NB4 (cell line): Measurements from ENCODE around the gene LONP2.

Experiments used
- CTCF ChIP-seq: IDR thresholded peaks from one replicate; pipeline ENCODE4 v1.5.1; 2012; ENCODE audit warnings: low read depth, low read length
- MAX ChIP-seq: IDR thresholded peaks from 2 replicates; pipeline ENCODE4 v1.6.1; 2011; ENCODE audit warnings: low read depth, low read length
- MYC ChIP-seq: IDR thresholded peaks from 2 replicates; pipeline ENCODE4 v1.6.1; 2011; ENCODE audit warnings: low read depth, low read length
- POLR2A ChIP-seq: IDR thresholded peaks from 2 replicates; pipeline ENCODE4 v1.6.1; 2011; ENCODE audit warnings: mild to moderate bottlenecking; ENCODE audit not compliant: insufficient read length; ENCODE audit errors: extremely low read depth

- TF ChIP-seq POLR2A, result no peak
- TF ChIP-seq CTCF, result no peak
- TF ChIP-seq MAX, result no peak
- no peak for TF ChIP-seq MYC
Measured at GRCh38 chr16:48330189-48330840, 86.2 kb downstream of the LONP2 start.
